ENCODE data around the gene ZC2HC1B.

Gene ZC2HC1B

DNA sequence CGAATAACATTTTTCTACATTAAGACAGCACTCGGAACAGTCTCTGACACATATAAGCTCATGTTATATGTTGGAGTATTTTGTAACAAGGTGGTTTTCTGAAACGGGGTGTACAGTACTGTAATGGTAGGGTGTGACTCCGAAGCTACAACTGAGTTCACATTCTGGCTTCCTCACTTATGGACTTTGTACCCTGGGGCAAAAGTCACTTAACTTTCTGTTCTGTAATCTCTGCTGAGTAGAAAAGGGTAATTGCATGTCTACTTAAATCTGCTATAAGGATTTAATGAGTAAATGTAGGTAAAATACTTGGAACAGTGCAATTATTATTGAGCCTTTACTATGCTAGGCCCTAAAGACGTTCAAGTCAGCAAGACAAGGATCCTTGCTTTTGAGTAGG, 25.9 kb upstream of the ZC2HC1B start:
- H3K9me2 ChIP-seq (replicated peaks; ENCODE audit: control insufficient read depth, low read length): no peaks in the 10 kb centered on the region
- H4K20me1 ChIP-seq (ENCODE audit: control insufficient read depth, insufficient read depth, low read depth, low read length): no peaks in the 10 kb centered on the region
- peaks cover 2% of the 10 kb centered on the region for H3K36me3 ChIP-seq (ENCODE audit: control insufficient read depth, low read length)
- peaks cover 5% of the 10 kb centered on the region for H3K4me1 ChIP-seq (ENCODE audit: control insufficient read depth, low read length)
- no peaks in the 10 kb centered on the region for H3F3A ChIP-seq (ENCODE audit: control insufficient read depth, insufficient read depth)
- no peak overlapping the region for H3K27ac ChIP-seq (ENCODE audit: low read depth, low read length)
- TF ChIP-seq EZH2phosphoT487 (IDR thresholded peaks at IDR 0.05; ENCODE audit: borderline replicate concordance, low read length): no peak
- TF ChIP-seq, protein P1, sequence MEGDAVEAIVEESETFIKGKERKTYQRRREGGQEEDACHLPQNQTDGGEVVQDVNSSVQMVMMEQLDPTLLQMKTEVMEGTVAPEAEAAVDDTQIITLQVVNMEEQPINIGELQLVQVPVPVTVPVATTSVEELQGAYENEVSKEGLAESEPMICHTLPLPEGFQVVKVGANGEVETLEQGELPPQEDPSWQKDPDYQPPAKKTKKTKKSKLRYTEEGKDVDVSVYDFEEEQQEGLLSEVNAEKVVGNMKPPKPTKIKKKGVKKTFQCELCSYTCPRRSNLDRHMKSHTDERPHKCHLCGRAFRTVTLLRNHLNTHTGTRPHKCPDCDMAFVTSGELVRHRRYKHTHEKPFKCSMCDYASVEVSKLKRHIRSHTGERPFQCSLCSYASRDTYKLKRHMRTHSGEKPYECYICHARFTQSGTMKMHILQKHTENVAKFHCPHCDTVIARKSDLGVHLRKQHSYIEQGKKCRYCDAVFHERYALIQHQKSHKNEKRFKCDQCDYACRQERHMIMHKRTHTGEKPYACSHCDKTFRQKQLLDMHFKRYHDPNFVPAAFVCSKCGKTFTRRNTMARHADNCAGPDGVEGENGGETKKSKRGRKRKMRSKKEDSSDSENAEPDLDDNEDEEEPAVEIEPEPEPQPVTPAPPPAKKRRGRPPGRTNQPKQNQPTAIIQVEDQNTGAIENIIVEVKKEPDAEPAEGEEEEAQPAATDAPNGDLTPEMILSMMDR (IDR thresholded peaks at IDR 0.05; ENCODE audit: low read depth, low read length, poor library complexity, severe bottlenecking): no peak
- H3K9me3 ChIP-seq (ENCODE audit: control insufficient read depth, insufficient read depth, low read length): no peaks in the 10 kb centered on the region
- peaks cover 3% of the 10 kb centered on the region for H3K79me2 ChIP-seq (ENCODE audit: control insufficient read depth, low read length)
- no peak overlapping the region for H3K4me3 ChIP-seq (ENCODE audit: low read length)
- no peaks in the 10 kb centered on the region for H3K27me3 ChIP-seq (ENCODE audit: control insufficient read depth, low read length)
- H3K4me2 ChIP-seq (ENCODE audit: low read length): no peak overlapping the region

DNA sequence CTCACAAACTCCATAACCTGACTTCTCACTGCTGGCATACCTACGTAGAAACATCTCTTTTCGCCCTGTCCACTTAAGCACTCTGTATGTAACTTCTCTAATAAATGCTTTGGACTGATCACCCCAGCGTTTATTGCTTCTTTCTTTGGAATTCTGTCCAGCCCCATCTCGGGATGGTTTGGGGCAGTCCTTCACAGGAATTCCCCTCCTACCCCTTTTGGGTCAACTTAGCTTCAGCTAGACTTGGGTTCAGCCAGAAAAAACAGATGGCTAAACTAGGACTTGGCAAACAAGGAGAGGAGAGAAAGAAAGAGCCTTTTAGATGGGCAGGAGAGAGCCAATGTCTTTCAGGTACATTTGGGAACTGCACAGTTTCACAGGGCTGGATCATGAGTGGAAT, 25.1 kb upstream of the ZC2HC1B start:
- no peaks in the 10 kb centered on the region for H3F3A ChIP-seq (ENCODE audit: control insufficient read depth, insufficient read depth)
- no peak for TF ChIP-seq EZH2phosphoT487 (IDR thresholded peaks at IDR 0.05; ENCODE audit: borderline replicate concordance, low read length)
- TF ChIP-seq, protein P1 (IDR thresholded peaks at IDR 0.05; ENCODE audit: low read depth, low read length, poor library complexity, severe bottlenecking): no peak
- no peak overlapping the region for H3K4me3 ChIP-seq (ENCODE audit: low read length)
- H3K4me2 ChIP-seq (ENCODE audit: low read length): no peak overlapping the region
- H3K9me3 ChIP-seq (ENCODE audit: control insufficient read depth, insufficient read depth, low read length): no peaks in the 10 kb centered on the region
- H4K20me1 ChIP-seq (ENCODE audit: control insufficient read depth, insufficient read depth, low read depth, low read length): no peaks in the 10 kb centered on the region
- no peaks in the 10 kb centered on the region for H3K27me3 ChIP-seq (ENCODE audit: control insufficient read depth, low read length)
- H3K27ac ChIP-seq (ENCODE audit: low read depth, low read length): no peak overlapping the region
- H3K79me2 ChIP-seq (ENCODE audit: control insufficient read depth, low read length): peaks cover 11% of the 10 kb centered on the region
- peaks cover 6% of the 10 kb centered on the region for H3K4me1 ChIP-seq (ENCODE audit: control insufficient read depth, low read length)
- H3K9me2 ChIP-seq (replicated peaks; ENCODE audit: control insufficient read depth, low read length): no peaks in the 10 kb centered on the region
- peaks cover 10% of the 10 kb centered on the region for H3K36me3 ChIP-seq (ENCODE audit: control insufficient read depth, low read length)

DNA sequence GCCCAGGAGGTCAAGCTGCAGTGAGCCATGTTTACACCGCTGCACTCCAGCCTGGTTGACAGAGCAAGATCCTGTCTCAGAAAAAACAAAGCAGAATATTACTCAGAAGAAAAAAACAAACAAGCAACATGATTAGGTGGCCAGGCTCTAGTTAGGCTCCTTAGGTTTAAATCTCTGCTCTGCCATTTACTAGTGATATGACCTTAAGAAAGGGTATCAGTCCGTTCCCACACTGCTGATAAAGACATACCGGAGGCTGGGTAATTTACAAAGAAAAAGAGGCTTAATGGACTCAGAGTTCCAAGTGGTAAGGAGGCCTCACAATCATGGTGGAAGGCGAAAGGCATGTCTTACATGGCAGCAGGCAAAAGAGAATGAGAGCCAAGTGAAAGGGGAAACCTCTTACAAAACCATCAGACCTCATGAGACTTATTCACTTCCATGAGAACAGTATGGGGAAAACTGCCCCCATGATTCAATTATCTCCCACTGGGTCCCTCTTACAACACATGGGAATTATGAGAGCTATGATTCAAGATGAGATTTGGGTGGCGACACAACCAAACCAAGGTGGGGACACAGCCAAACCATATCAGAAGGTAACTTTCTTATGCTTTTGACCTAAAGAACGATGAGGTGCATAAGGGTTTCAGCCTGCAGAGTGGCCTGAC, 23.5 kb upstream of the ZC2HC1B start:
- Histone ChIP-seq H3K4me2 (ENCODE audit: low read length) (no peak overlapping the region), H3K79me2 (ENCODE audit: control insufficient read depth, low read length) (peaks cover 26% of the 10 kb centered on the region), H3K36me3 (ENCODE audit: control insufficient read depth, low read length) (peaks cover 24% of the 10 kb centered on the region), H3F3A (ENCODE audit: control insufficient read depth, insufficient read depth) (no peaks in the 10 kb centered on the region), H3K4me1 (ENCODE audit: control insufficient read depth, low read length) (peaks cover 14% of the 10 kb centered on the region), H3K27me3 (ENCODE audit: control insufficient read depth, low read length) (no peaks in the 10 kb centered on the region), H3K9me2 (replicated peaks; ENCODE audit: control insufficient read depth, low read length) (no peaks in the 10 kb centered on the region), H3K27ac (ENCODE audit: low read depth, low read length) (no peak overlapping the region), H3K9me3 (ENCODE audit: control insufficient read depth, insufficient read depth, low read length) (no peaks in the 10 kb centered on the region), H4K20me1 (ENCODE audit: control insufficient read depth, insufficient read depth, low read depth, low read length) (no peaks in the 10 kb centered on the region), H3K4me3 (ENCODE audit: low read length) (no peak overlapping the region)
- no peak for TF ChIP-seq EZH2phosphoT487 (IDR thresholded peaks at IDR 0.05; ENCODE audit: borderline replicate concordance, low read length)
- TF ChIP-seq, protein P1 (IDR thresholded peaks at IDR 0.05; ENCODE audit: low read depth, low read length, poor library complexity, severe bottlenecking): no peak

Data from DOHH2 (cell line).